GM12874 (cell line): ENCODE measurements around the gene TSPAN8.

ENCODE experiments used
- TF ChIP-seq, protein P1 (sequence below): IDR thresholded peaks from 2 replicates; pipeline ENCODE4 v1.5.1; 2011; ENCODE audit warnings: low read depth, mild to moderate bottlenecking, control low read depth, low read length, moderate library complexity; ENCODE audit not compliant: insufficient read depth

TSPAN8 gene

DNA sequence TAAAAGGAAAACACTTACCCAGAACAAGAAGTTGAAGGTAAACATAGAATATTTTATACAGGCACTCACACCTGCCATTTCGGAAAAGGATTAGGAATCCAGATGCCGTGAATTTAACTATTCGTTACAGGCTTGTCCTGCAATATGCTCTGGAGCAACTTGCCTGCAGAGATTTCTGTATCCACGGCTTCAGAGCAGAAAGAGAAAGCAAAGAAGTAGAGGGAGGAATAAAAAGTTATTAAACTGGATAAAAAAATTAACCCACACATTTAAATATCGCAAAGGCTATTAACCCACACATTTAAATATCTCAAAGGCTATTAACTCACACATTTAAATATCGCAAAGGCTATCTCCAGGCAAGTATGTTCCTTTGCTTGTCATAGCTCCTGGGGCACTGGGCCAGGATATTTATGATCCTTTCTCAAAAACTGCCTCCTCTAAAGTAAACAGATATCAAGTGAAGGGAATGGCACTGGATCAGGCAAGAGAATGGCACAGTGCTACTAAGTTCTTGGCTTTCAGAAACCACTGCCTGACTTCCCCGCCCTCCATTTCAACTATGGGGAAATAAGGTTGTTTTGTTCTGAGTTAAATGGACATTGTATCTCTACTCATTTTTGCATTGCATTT lies at the start of gene TSPAN8:
Gene TSPAN8 (minus strand): TSS at position 399 of the 633 bp plus-strand sequence. CDS start 321 bp downstream, at position 78.
- TF ChIP-seq, protein P1, sequence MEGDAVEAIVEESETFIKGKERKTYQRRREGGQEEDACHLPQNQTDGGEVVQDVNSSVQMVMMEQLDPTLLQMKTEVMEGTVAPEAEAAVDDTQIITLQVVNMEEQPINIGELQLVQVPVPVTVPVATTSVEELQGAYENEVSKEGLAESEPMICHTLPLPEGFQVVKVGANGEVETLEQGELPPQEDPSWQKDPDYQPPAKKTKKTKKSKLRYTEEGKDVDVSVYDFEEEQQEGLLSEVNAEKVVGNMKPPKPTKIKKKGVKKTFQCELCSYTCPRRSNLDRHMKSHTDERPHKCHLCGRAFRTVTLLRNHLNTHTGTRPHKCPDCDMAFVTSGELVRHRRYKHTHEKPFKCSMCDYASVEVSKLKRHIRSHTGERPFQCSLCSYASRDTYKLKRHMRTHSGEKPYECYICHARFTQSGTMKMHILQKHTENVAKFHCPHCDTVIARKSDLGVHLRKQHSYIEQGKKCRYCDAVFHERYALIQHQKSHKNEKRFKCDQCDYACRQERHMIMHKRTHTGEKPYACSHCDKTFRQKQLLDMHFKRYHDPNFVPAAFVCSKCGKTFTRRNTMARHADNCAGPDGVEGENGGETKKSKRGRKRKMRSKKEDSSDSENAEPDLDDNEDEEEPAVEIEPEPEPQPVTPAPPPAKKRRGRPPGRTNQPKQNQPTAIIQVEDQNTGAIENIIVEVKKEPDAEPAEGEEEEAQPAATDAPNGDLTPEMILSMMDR: no peak

DNA sequence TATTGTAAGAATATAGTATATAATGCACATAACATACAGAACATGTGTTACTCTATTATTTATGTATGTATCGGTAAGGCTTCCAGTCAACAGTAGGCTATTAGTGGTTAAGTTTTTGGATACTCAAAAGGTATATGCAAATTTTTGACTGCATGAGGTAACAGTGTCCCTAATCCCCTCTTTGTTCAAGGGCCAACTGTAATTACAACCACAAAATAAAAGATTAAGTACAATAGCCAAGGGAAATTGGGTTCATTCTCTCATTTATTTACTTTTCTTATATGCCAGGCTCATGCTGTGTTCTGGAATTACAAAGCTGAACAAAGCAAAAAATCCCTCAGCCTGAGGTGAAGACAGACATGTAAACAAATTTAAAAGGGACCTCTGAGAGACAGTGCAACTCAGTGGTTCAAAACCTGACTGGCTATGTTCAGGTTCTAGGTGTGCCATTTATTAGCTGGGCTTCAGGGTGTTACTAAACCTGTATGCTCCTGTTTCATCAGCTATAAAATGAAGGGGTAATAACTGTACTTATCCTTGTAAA lies 43.4 kb upstream of the TSPAN8 start:
- TF ChIP-seq, protein P1: no peak

DNA sequence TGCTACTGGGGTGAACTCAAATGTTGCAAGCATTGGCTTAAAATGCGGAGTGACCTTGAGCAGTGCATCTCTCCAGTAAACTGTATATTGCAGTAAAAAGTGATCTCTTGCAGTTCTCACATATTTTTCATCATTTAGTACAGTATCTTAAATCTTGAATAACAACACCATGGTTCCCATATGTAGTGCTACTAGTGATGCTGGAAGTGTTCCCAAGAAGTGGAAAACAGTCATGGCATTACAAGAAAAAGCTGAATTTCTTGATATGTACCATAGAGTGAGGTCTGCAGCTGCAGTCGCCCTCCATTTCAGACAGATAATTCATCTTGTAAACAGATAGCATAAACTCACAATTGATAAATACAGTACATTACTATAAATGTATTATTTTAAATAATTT lies 42.9 kb upstream of the TSPAN8 start:
- TF ChIP-seq, protein P1: no peak

DNA sequence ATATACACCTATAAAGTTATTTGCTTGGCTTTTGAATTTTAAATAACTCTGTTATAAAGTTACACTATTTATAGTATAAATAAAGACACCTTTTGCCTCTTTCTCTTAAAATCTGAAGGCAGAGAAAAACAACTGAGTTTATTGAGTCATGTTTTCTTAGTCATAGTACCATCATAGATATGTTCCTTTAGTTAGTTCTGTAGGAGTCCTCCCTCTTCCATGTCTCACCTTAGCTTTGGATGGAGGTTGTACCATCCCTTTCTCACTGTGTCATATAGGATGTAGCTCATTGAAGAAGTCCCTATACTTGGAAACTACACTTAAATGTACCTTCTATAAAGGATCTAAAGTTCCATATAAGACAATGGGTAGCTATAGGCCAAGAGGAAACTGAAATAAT lies 39.7 kb upstream of the TSPAN8 start:
- TF ChIP-seq, protein P1: no peak

DNA sequence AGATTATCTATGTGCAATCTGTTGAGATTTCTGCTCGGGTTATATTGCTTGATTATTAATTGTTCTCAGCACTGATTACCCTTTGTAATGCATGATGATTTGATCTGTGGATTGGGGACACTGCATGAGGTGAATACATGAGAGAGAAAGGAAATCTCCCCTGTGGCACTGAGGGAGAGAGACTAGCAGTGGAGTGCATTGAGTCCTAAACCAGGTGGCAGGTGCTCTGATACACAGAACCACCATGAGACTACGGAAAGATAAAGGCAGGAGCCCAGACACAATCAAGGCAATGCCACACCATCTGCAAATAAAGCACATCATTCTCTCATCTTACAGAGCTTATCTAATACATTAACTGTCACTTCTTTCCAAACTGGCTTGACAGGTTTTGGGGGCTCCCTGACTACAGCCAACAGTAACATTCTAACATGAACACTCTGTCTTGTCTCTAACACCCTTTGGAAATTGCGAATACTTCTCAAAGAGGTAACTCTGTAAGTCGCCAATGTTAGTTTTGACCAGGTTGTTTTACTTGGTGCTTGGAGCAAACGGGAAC lies 37.6 kb upstream of the TSPAN8 start:
- TF ChIP-seq, protein P1: no peak

DNA sequence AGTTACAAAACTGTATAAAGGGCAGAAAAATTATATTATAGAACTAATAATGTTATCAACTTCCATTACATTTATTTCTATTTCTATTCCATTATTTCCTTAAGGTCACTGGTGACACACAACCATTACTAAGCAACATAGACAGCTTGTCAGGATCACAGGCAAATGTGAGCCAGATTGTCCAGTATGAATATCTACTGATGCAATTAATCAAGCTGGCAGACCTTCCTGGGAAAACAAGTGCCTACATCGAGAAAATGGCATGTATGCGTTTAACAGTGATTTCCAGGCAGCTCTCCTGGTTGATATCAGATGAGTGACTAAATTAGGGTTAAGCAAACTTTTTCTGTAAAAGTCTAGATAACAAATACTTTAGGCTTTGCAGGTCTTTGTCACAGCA lies 36.9 kb upstream of the TSPAN8 start:
- TF ChIP-seq, protein P1: no peak

DNA sequence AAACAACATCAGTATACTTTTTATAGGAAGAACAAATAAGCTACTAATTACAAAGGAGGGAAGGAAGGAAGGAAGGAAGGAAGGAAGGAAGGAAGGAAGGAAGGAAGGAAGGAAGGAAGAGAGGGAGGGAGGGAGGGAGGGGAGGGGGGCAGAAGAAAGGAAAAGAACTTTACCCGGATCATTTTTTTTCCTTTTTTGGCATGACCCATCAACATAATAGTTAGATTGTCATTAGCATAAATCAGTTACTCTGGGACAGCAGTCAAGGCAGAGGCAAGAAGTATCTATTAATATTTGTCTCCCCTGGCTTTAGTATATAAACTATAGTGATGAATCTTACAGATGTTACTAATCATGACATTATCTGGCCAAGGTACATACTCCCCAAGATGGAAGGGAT lies 35.2 kb upstream of the TSPAN8 start:
- TF ChIP-seq, protein P1: no peak
